Loucy (cell line): ENCODE measurements around the gene GP1BA.

Experiments used
- H2AFZ ChIP-seq: fragments of 200-600 bp; sonication (generic); 2 replicates; pipeline ENCODE4 v1.6.0; 2016; ENCODE audit warnings: antibody characterized with exemption, mild to moderate bottlenecking, low read length, moderate library complexity
- H3F3A ChIP-seq: fragments of 200-600 bp; 2 replicates; pipeline ENCODE4 v1.6.0; 2016; ENCODE audit warnings: antibody characterized with exemption, low read depth, mild to moderate bottlenecking
- H3K27me3 ChIP-seq: fragments of 200-600 bp; sonication (generic); 2 replicates; pipeline ENCODE4 v1.6.1; 2014; ENCODE audit warnings: low read length, mild to moderate bottlenecking; ENCODE audit not compliant: insufficient read depth, poor library complexity, severe bottlenecking
- H3K36me3 ChIP-seq: fragments of 200-600 bp; sonication (generic); 2 replicates; pipeline ENCODE4 v1.6.1; 2016; ENCODE audit warnings: low read length; ENCODE audit not compliant: insufficient read depth
- H3K4me1 ChIP-seq: fragments of 200-600 bp; sonication (generic); 2 replicates; pipeline ENCODE4 v1.5.1; 2014; ENCODE audit warnings: low read length, mild to moderate bottlenecking; ENCODE audit not compliant: insufficient read depth, poor library complexity, severe bottlenecking
- H3K4me2 ChIP-seq: fragments of 200-600 bp; sonication (generic); 2 replicates; pipeline ENCODE4 v1.6.0; 2014; ENCODE audit warnings: antibody characterized with exemption, low read length, low read depth, mild to moderate bottlenecking; ENCODE audit not compliant: poor library complexity, severe bottlenecking
- H3K4me3 ChIP-seq: fragments of 200-600 bp; sonication (generic); 2 replicates; pipeline ENCODE4 v1.5.1; 2014; ENCODE audit warnings: low read length, mild to moderate bottlenecking, mixed read lengths; ENCODE audit not compliant: poor library complexity, severe bottlenecking
- H3K79me2 ChIP-seq: fragments of 200-600 bp; sonication (generic); 2 replicates; pipeline ENCODE4 v1.6.1; 2014; ENCODE audit warnings: low read length; ENCODE audit not compliant: insufficient read depth
- H3K9ac ChIP-seq: fragments of 200-600 bp; sonication (generic); 2 replicates; pipeline ENCODE4 v1.6.0; 2014; ENCODE audit warnings: mild to moderate bottlenecking, low read depth, low read length, moderate library complexity; ENCODE audit not compliant: poor library complexity, severe bottlenecking
- H3K9me2 ChIP-seq: fragments of 200-600 bp; sonication (generic); replicated peaks from 2 replicates; pipeline ENCODE4 v1.6.1; 2016; ENCODE audit warnings: low read depth, low read length, mixed read lengths
- H3K9me3 ChIP-seq: fragments of 200-600 bp; sonication (generic); 2 replicates; pipeline ENCODE4 v1.6.1; 2014; ENCODE audit warnings: mild to moderate bottlenecking, antibody characterized with exemption, low read length, low read depth; ENCODE audit not compliant: insufficient read depth
- H4K20me1 ChIP-seq: fragments of 200-600 bp; sonication (generic); 2 replicates; pipeline ENCODE4 v1.6.0; 2014; ENCODE audit warnings: antibody characterized with exemption, low read length, mild to moderate bottlenecking; ENCODE audit not compliant: insufficient read depth, poor library complexity, severe bottlenecking
- EZH2phosphoT487 ChIP-seq: fragments of 200-600 bp; IDR thresholded peaks from 2 replicates; pipeline ENCODE4 v1.6.1; 2018; ENCODE audit warnings: antibody characterized with exemption, mild to moderate bottlenecking, moderate library complexity, borderline replicate concordance
- TF ChIP-seq, protein P1 (sequence below): fragments of 200-600 bp; sonication (generic); conservative IDR thresholded peaks from 2 replicates; pipeline ENCODE4 v1.5.1; 2014; ENCODE audit warnings: mild to moderate bottlenecking, antibody characterized with exemption, low read length

Gene GP1BA

DNA sequence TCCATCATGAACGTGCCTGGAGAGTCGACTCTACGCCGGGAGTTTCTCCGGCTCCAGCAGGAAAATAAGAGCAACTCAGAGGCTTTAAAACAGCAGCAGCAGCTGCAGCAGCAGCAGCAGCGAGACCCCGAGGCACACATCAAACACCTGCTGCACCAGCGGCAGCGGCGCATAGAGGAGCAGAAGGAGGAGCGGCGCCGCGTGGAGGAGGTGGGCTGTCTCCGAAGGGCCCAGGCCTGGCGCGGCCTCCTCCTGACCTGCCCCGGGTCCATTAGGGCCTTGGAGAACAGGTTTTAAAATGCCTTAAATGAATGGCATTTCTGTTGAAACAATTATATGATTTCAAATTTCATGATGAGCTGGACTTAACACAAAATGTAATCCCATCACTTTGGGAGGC, 44.5 kb upstream of the GP1BA start:
- peaks cover 50% of the 10 kb centered on the region; the same call in 1 of the 2 replicates for H3K36me3 ChIP-seq
- H3K4me3 ChIP-seq: no peak overlapping the region
- no peaks in the 10 kb centered on the region for H3K4me1 ChIP-seq
- no peaks in the 10 kb centered on the region for H3F3A ChIP-seq
- H3K9me2 ChIP-seq: no peaks in the 10 kb centered on the region
- no peaks in the 10 kb centered on the region for H3K27me3 ChIP-seq
- H4K20me1 ChIP-seq: no peaks in the 10 kb centered on the region
- no peak for TF ChIP-seq EZH2phosphoT487
- TF ChIP-seq, protein P1, sequence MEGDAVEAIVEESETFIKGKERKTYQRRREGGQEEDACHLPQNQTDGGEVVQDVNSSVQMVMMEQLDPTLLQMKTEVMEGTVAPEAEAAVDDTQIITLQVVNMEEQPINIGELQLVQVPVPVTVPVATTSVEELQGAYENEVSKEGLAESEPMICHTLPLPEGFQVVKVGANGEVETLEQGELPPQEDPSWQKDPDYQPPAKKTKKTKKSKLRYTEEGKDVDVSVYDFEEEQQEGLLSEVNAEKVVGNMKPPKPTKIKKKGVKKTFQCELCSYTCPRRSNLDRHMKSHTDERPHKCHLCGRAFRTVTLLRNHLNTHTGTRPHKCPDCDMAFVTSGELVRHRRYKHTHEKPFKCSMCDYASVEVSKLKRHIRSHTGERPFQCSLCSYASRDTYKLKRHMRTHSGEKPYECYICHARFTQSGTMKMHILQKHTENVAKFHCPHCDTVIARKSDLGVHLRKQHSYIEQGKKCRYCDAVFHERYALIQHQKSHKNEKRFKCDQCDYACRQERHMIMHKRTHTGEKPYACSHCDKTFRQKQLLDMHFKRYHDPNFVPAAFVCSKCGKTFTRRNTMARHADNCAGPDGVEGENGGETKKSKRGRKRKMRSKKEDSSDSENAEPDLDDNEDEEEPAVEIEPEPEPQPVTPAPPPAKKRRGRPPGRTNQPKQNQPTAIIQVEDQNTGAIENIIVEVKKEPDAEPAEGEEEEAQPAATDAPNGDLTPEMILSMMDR: no peak
- no peak overlapping the region for H3K9ac ChIP-seq
- H3K4me2 ChIP-seq: no peak overlapping the region
- H3K79me2 ChIP-seq: no peaks in the 10 kb centered on the region
- no peak overlapping the region for H2AFZ ChIP-seq
- no peaks in the 10 kb centered on the region for H3K9me3 ChIP-seq

DNA sequence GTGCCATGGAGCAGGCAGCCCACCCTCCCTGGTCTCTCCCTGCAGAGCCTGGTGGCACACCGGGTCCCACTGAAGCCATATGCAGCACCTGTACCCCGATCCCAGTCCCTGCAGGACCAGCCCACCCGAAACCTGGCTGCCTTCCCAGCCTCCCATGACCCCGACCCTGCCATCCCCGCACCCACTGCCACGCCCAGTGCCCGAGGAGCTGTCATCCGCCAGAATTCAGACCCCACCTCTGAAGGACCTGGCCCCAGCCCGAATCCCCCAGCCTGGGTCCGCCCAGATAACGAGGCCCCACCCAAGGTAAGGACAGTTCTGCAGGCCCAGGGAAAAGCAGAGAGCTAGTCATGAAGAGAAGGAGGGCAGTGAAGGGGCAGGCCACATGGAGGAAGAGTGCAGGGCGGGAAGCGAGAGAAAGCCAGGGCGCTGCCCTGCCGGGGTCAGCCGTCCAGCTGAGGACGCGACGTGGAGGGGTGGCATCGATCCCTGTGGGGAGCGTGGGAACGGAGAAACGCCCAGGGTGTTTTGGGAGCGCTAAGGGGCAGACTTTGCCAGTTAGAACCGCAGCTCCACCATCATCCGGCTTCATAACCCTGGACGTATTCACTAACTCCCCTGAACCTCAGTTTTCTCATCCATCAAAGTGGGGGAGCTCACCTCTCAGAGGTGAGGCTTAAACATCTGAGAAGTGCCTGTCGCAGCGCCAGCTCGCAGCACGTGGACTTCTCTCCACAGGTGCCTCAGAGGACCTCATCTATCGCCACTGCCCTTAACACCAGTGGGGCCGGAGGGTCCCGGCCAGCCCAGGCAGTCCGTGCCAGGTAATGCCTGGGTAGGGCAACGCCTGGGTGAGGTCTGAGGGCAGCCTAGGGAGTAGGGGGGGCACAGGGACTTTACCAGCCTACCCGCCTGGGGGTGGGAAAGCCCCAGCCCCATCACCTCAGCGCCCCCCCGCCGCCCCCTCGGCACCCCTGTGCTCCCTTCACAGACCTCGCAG, 40.4 kb upstream of the GP1BA start:
- no peaks in the 10 kb centered on the region for H3K9me2 ChIP-seq
- no peak overlapping the region for H3K4me2 ChIP-seq
- H3K9ac ChIP-seq: no peak overlapping the region
- peaks cover 37% of the 10 kb centered on the region; the same call in 1 of the 2 replicates for H3K36me3 ChIP-seq
- no peaks in the 10 kb centered on the region for H3K9me3 ChIP-seq
- H2AFZ ChIP-seq: no peak overlapping the region
- no peaks in the 10 kb centered on the region for H3K79me2 ChIP-seq
- H4K20me1 ChIP-seq: no peaks in the 10 kb centered on the region
- H3K27me3 ChIP-seq: no peaks in the 10 kb centered on the region
- no peaks in the 10 kb centered on the region for H3K4me1 ChIP-seq
- TF ChIP-seq, protein P1: no peak
- no peak for TF ChIP-seq EZH2phosphoT487
- H3K4me3 ChIP-seq: no peak overlapping the region
- no peaks in the 10 kb centered on the region for H3F3A ChIP-seq

- Histone ChIP-seq H3F3A (no peaks in the 10 kb centered on the region), H3K9ac (no peak overlapping the region), H3K9me3 (no peaks in the 10 kb centered on the region), H3K4me1 (no peaks in the 10 kb centered on the region), H2AFZ (no peak overlapping the region), H3K4me2 (no peak overlapping the region), H3K9me2 (no peaks in the 10 kb centered on the region), H3K36me3 (peaks cover 30% of the 10 kb centered on the region; the same call in 1 of the 2 replicates), H3K79me2 (no peaks in the 10 kb centered on the region), H3K27me3 (no peaks in the 10 kb centered on the region), H4K20me1 (no peaks in the 10 kb centered on the region), H3K4me3 (no peak overlapping the region)
- TF ChIP-seq, protein P1: no peak
Observed at GRCh38 chr17:4892499-4893221, 39.4 kb upstream of the GP1BA start.
